Stimulated activated CD4-positive, alpha-beta T cell treated with anti-CD3 and anti-CD28 coated beads, Interleukin-1b, Interleukin-23, amount 100 ng/mL, for 24 hours (primary cell): ENCODE measurements around the gene ZNF780A.
"Not testable (repeated sequence)": the region's sequence is repeated elsewhere in the genome, so short reads cannot be mapped to it uniquely, and the experiment has no call there.

Experiments used
- DNase-seq, 4 experiments: peaks; one replicate each; pipeline ENCODE4 v3.0.0-alpha.2; 2020; ENCODE audit warnings: low read depth in 4 of 4, low spot score in 1 of 4

ZNF780A gene

GRCh38 chr19:40090241-40091204 is at the start of gene ZNF780A:
ZNF780A (minus strand) TSS chr19:40090943; CDS start chr19:40084753, 6,190 bp downstream.
- DNase-seq, result peak; percentile 42 to 69 (median 54)

GRCh38 chr19:40139533-40140287 is 49.0 kb upstream of the ZNF780A start:
- DNase-seq, result no peak

GRCh38 chr19:40136818-40137217 is 46.1 kb upstream of the ZNF780A start:
- DNase-seq, result no peak

GRCh38 chr19:40134866-40135265 is 44.1 kb upstream of the ZNF780A start:
- no peak for DNase-seq

- DNase-seq, result no peak
Measured at GRCh38 chr19:40133491-40133890, 42.7 kb upstream of the ZNF780A start.

GRCh38 chr19:40130013-40130412 is 39.3 kb upstream of the ZNF780A start:
- no peak for DNase-seq

GRCh38 chr19:40129425-40129824 is 38.7 kb upstream of the ZNF780A start:
- no peak for DNase-seq

GRCh38 chr19:40128991-40129390 is 38.2 kb upstream of the ZNF780A start:
- no peak for DNase-seq

- DNase-seq, result no peak
Measured at GRCh38 chr19:40119380-40119779, 28.6 kb upstream of the ZNF780A start.

GRCh38 chr19:40118638-40119037 is 27.9 kb upstream of the ZNF780A start:
- DNase-seq, result not testable (repeated sequence)

- no peak for DNase-seq
Measured at GRCh38 chr19:40116075-40116474, 25.3 kb upstream of the ZNF780A start.

GRCh38 chr19:40114119-40114518 is 23.4 kb upstream of the ZNF780A start:
- not testable (repeated sequence) for DNase-seq

- not testable (repeated sequence) for DNase-seq
Measured at GRCh38 chr19:40112271-40112670, 21.5 kb upstream of the ZNF780A start.

- no peak for DNase-seq
Measured at GRCh38 chr19:40110570-40110969, 19.8 kb upstream of the ZNF780A start.

- no peak for DNase-seq
Measured at GRCh38 chr19:40104754-40105153, 14.0 kb upstream of the ZNF780A start.

GRCh38 chr19:40103600-40103999 is 12.9 kb upstream of the ZNF780A start:
- DNase-seq, result no peak

GRCh38 chr19:40101813-40102212 is 11.1 kb upstream of the ZNF780A start:
- no peak for DNase-seq

GRCh38 chr19:40093416-40093815 is 2.7 kb upstream of the ZNF780A start:
- no peak for DNase-seq

- DNase-seq, result no peak
Measured at GRCh38 chr19:40091205-40092129, 724 bp upstream of the ZNF780A start.

- DNase-seq, result no peak
Measured at GRCh38 chr19:40089462-40089861, 1.3 kb downstream of the ZNF780A start.
